Brain microvascular endothelial cell (primary cell): ENCODE measurements around the gene CD1B.
"Not testable (repeated sequence)": the region's sequence is repeated elsewhere in the genome, so short reads cannot be mapped to it uniquely, and the experiment has no call there.

Experiments
- DNase-seq: peaks from one replicate; pipeline ENCODE4 v3.0.0-alpha.2; 2020
- H3K27ac ChIP-seq: fragments of 250-450 bp; sonication (Bioruptor Pico); 2 replicates; pipeline ENCODE4 v1.5.1; 2020; ENCODE audit warnings: mild to moderate bottlenecking, moderate library complexity
- H3K27me3 ChIP-seq: fragments of 250-450 bp; sonication (Bioruptor Pico); replicated peaks from 2 replicates; pipeline ENCODE4 v1.5.1; 2020; ENCODE audit warnings: mild to moderate bottlenecking
- H3K36me3 ChIP-seq: fragments of 250-450 bp; sonication (Bioruptor Pico); replicated peaks from 2 replicates; pipeline ENCODE4 v1.5.1; 2020; ENCODE audit warnings: mild to moderate bottlenecking
- H3K4me3 ChIP-seq: 2 replicates; pipeline ENCODE4 v1.5.1; 2011; ENCODE audit warnings: low read depth, mild to moderate bottlenecking, control low read depth, low read length, moderate library complexity
- CTCF ChIP-seq: IDR thresholded peaks from 2 replicates; pipeline ENCODE4 v1.5.1; 2011; ENCODE audit warnings: low read depth, mild to moderate bottlenecking, moderate library complexity, low read length, control low read depth, inconsistent platforms; ENCODE audit errors: missing control alignments
- in situ Hi-C: cut with HindIII; loops from 2 replicates; pipeline ENCODE4 v1.10.0; 2017; ENCODE audit warnings: low sequenced_read_pairs, low pct_ligation_motif_present

Gene CD1B

GRCh38 chr1:158289811-158290210 is 41.5 kb downstream of the CD1B start, which contains the start of gene CD1C:
Gene CD1C, plus strand, starts transcription at chr1:158289923. Its CDS starts 142 bp downstream, at chr1:158290065.
- Histone ChIP-seq H3K27ac (no peak within 1 kb of the TSS), H3K4me3 (no peak within 1 kb of the TSS), H3K27me3 (no peaks in the 10 kb centered on the region), H3K36me3 (no peaks in the 10 kb centered on the region)
- in situ Hi-C loops = no loop called here
- TF ChIP-seq CTCF = no peak
- no peak for DNase-seq

GRCh38 chr1:158286941-158287346 is 44.4 kb downstream of the CD1B start:
- no peaks in the 10 kb centered on the region for H3K27me3 ChIP-seq
- no peak for DNase-seq
- in situ Hi-C loops = no loop called here
- TF ChIP-seq CTCF = no peak
- no peak overlapping the region for H3K4me3 ChIP-seq
- H3K27ac ChIP-seq = no peak overlapping the region
- no peaks in the 10 kb centered on the region for H3K36me3 ChIP-seq

GRCh38 chr1:158286487-158286886 is 44.8 kb downstream of the CD1B start:
- Histone ChIP-seq H3K4me3 (no peak overlapping the region), H3K27me3 (no peaks in the 10 kb centered on the region), H3K27ac (no peak overlapping the region), H3K36me3 (no peaks in the 10 kb centered on the region)
- in situ Hi-C loops = no loop called here
- DNase-seq = no peak
- no peak for TF ChIP-seq CTCF

- H3K27ac ChIP-seq = no peak overlapping the region
- no peak for TF ChIP-seq CTCF
- no peaks in the 10 kb centered on the region for H3K36me3 ChIP-seq
- DNase-seq = no peak
- in situ Hi-C loops = no loop called here
- H3K4me3 ChIP-seq = no peak overlapping the region
- H3K27me3 ChIP-seq = no peaks in the 10 kb centered on the region
These were observed 45.5 kb downstream of the CD1B start for GRCh38 chr1:158285756-158286241.

- no peaks in the 10 kb centered on the region for H3K36me3 ChIP-seq
- in situ Hi-C loops = no loop called here
- no peak for DNase-seq
- no peak overlapping the region for H3K27ac ChIP-seq
- no peak for TF ChIP-seq CTCF
- H3K4me3 ChIP-seq = no peak overlapping the region
- no peaks in the 10 kb centered on the region for H3K27me3 ChIP-seq
These were observed 47.4 kb downstream of the CD1B start for GRCh38 chr1:158283965-158284364.

GRCh38 chr1:158282421-158282820 is 48.9 kb downstream of the CD1B start:
- in situ Hi-C loops, H3K4me3 ChIP-seq, DNase-seq, H3K36me3 ChIP-seq, H3K27me3 ChIP-seq, H3K27ac ChIP-seq: not testable (repeated sequence)
